PFSK-1 (cell line): Measurements from ENCODE around the gene KIFAP3.

Experiments
- FOXP2 ChIP-seq: optimal IDR thresholded peaks from 2 replicates; pipeline ENCODE3; 2011; ENCODE audit warnings: borderline replicate concordance, control low read depth, inconsistent platforms; ENCODE audit not compliant: insufficient read depth; ENCODE audit errors: extremely low read length, extremely low read depth
- POLR2AphosphoS5 ChIP-seq: IDR thresholded peaks from 2 replicates; pipeline ENCODE4 v1.6.1; 2012; ENCODE audit warnings: low read depth, mild to moderate bottlenecking, control low read depth, low read length, moderate library complexity
- REST ChIP-seq, 2 experiments: IDR thresholded peaks; 2 replicates each; pipeline versions ENCODE4 v1.6.1 to v1.8.0; 2011 to 2012; ENCODE audit warnings: low read depth in 2 of 2, low read length in 2 of 2, control low read depth in 1 of 2, inconsistent platforms in 1 of 2, mild to moderate bottlenecking in 1 of 2, moderate library complexity in 1 of 2; ENCODE audit not compliant: insufficient read depth in 1 of 2
- SIN3A ChIP-seq: IDR thresholded peaks from 2 replicates; pipeline ENCODE4 v1.6.1; 2012; ENCODE audit warnings: mild to moderate bottlenecking, low read length, moderate library complexity, borderline replicate concordance; ENCODE audit not compliant: insufficient read depth
- TAF1 ChIP-seq: IDR thresholded peaks from 2 replicates; pipeline ENCODE4 v1.6.1; 2012; ENCODE audit warnings: low read length, control low read depth, borderline replicate concordance; ENCODE audit not compliant: insufficient read depth

KIFAP3 gene

GRCh38 chr1:169893645-169894423 is 180.7 kb downstream of the KIFAP3 start, which contains the start of gene SCYL3:
TSS of gene SCYL3 (minus strand) at chr1:169893896. CDS start at chr1:169888840, 5,056 bp downstream.
- TF ChIP-seq TAF1: peak; percentile 50; the same call in 1 of the 2 replicates
- peak; percentile 70 for TF ChIP-seq POLR2AphosphoS5
- no peak for TF ChIP-seq SIN3A
- TF ChIP-seq FOXP2: peak; percentile 51
- peak in 1 of 2 experiments; percentile 40; a peak in 1 of 4 replicates for TF ChIP-seq REST (IDR thresholded peaks at IDR 0.05; ENCODE audit: insufficient read depth in 1 of 2, low read depth in 2 of 2, low read length in 2 of 2)

GRCh38 chr1:169892927-169893644 is 181.4 kb downstream of the KIFAP3 start:
- no peak for TF ChIP-seq FOXP2
- no peak for TF ChIP-seq POLR2AphosphoS5
- no peak for TF ChIP-seq SIN3A

- TF ChIP-seq POLR2AphosphoS5: no peak
- TF ChIP-seq TAF1: no peak
- TF ChIP-seq SIN3A: no peak
- no peak for TF ChIP-seq REST (IDR thresholded peaks at IDR 0.05; ENCODE audit: insufficient read depth in 1 of 2, low read depth in 2 of 2, low read length in 2 of 2)
- TF ChIP-seq FOXP2: no peak
These were observed 182.1 kb downstream of the KIFAP3 start for GRCh38 chr1:169892176-169892926.

GRCh38 chr1:169891539-169891885 is 183.0 kb downstream of the KIFAP3 start:
- TF ChIP-seq FOXP2: no peak
- no peak for TF ChIP-seq TAF1
- TF ChIP-seq REST (IDR thresholded peaks at IDR 0.05; ENCODE audit: insufficient read depth in 1 of 2, low read depth in 2 of 2, low read length in 2 of 2): no peak
- TF ChIP-seq SIN3A: no peak
- TF ChIP-seq POLR2AphosphoS5: no peak
